Activated CD4-positive, alpha-beta T cell treated with anti-CD3 and anti-CD28 coated beads, Interleukin-2, amount 10 ng/mL, durations not matched to agents 7 days and 5 days (primary cell): Measurements from ENCODE around the gene MGMT. TPM values are rescaled to one million over a fixed set of nuclear protein-coding genes. Genes with fewer than 3 reads are reported as not detected.

ENCODE experiments used
- CTCF ChIA-PET: fragments of 350-600 bp; sonication (Branson Sonifier 250); formaldehyde crosslinking; loops from one replicate; lab custom pipeline; 2021; ENCODE audit warnings: antibody characterized with exemption; lab: Charles Lee
- POLR2A ChIA-PET: fragments of 350-600 bp; sonication (Branson Sonifier 250); formaldehyde crosslinking; loops from one replicate; lab custom pipeline; 2021; ENCODE audit warnings: antibody characterized with exemption; lab: Charles Lee
- DNase-seq: peaks from one replicate; pipeline ENCODE4 v3.0.0-alpha.2; 2020
- H3K27ac Mint-ChIP-seq: one replicate; pipeline ENCODE4 v1.8.0; 2021; ENCODE audit warnings: mild to moderate bottlenecking, moderate library complexity, mixed read lengths
- H3K27me3 Mint-ChIP-seq: one replicate; pipeline ENCODE4 v1.8.0; 2021; ENCODE audit warnings: mixed read lengths
- H3K36me3 Mint-ChIP-seq: one replicate; pipeline ENCODE4 v1.8.0; 2021; ENCODE audit warnings: low read depth, mixed read lengths
- H3K4me1 Mint-ChIP-seq: one replicate; pipeline ENCODE4 v1.8.0; 2021; ENCODE audit warnings: mixed read lengths
- H3K4me3 Mint-ChIP-seq: one replicate; pipeline ENCODE4 v1.8.0; 2021; ENCODE audit warnings: mild to moderate bottlenecking, moderate library complexity, mixed read lengths
- H3K9me3 Mint-ChIP-seq: one replicate; pipeline ENCODE4 v1.8.0; 2021; ENCODE audit warnings: mixed read lengths
- total RNA-seq, 2 experiments: library from RNA; stranded (reverse); gene quantifications; one replicate each; pipeline ENCODE4 v1.2.3, GENCODE V29; 2021

MGMT gene
- total RNA-seq, 2 experiments from 2014 or later, result 17.6 to 19.3 TPM

DNA sequence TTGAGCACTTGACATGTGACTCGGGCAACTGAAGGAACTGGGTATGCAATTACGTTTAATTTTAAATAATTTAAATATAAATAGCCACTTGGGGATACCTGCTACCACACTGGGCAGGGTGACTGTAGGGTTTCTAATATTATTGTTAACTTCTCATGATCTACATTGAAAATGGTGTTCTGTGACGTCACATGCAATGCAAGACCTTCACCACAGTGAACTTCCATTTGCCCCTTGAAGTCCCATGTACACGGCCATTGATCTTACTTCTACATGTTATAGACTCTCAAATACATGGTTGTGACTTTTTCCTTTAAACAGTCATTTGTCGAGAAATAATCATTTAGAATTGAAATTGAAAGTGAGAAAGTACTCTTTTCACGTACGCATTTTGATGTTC, 154.0 kb downstream of the MGMT start:
- no peak overlapping the region for H3K27ac Mint-ChIP-seq
- POLR2A ChIA-PET, result no interaction called here
- DNase-seq, result no peak
- H3K36me3 Mint-ChIP-seq, result no peaks in the 10 kb centered on the region
- no peaks in the 10 kb centered on the region for H3K4me1 Mint-ChIP-seq
- CTCF ChIA-PET, result no interaction called here
- H3K9me3 Mint-ChIP-seq, result peaks cover 19% of the 10 kb centered on the region
- no peak overlapping the region for H3K4me3 Mint-ChIP-seq
- H3K27me3 Mint-ChIP-seq, result no peaks in the 10 kb centered on the region

DNA sequence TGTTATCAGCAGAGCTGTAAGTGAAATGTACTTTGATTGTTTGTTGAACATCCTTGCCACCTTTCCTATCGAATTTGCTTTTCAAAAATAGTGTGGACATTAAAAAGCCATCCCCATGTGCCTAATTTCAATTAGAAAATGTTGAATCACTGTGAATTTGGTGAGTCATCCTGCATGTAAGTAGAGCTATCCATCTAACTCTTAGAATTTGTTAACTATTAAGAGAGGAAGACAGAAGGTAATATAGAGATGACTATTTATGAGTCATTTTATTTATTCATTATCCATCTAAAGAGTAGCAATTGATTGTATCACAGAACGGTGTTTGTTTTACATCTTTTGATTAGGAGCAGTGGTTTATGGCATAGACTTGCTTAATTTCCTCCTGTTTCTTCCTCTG, 154.7 kb downstream of the MGMT start:
- POLR2A ChIA-PET, result no interaction called here
- Mint-ChIP-seq H3K36me3 (no peaks in the 10 kb centered on the region), H3K4me3 (no peak overlapping the region), H3K27me3 (no peaks in the 10 kb centered on the region), H3K27ac (no peak overlapping the region), H3K9me3 (peaks cover 19% of the 10 kb centered on the region), H3K4me1 (no peaks in the 10 kb centered on the region)
- CTCF ChIA-PET, result no interaction called here
- no peak for DNase-seq

DNA sequence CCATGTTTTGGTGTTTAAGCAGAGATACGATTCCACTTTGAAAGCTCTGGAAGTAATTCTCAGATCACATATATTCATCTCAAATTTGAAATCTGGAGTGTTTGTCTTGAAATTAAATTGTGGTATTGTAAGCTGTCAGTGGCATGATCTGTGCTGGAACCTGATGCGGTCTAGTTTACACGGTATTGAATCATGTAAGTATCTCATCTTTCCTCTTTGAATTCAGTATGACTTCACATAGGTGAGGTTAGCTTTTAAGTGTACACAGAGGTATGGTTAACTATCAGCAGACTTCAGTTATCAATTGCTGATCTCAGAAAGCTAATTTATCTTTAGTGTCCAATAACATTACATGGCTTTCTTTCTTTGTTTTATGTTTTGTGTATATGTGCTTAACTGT, 155.2 kb downstream of the MGMT start:
- Mint-ChIP-seq H3K9me3 (peaks cover 19% of the 10 kb centered on the region), H3K4me1 (peaks cover under 1% of the 10 kb centered on the region), H3K36me3 (no peaks in the 10 kb centered on the region), H3K27me3 (no peaks in the 10 kb centered on the region), H3K4me3 (no peak overlapping the region), H3K27ac (no peak overlapping the region)
- DNase-seq, result no peak
- POLR2A ChIA-PET, result no interaction called here
- CTCF ChIA-PET, result no interaction called here

GRCh38 chr10:129622736-129623135, 155.7 kb downstream of the MGMT start:
- CTCF ChIA-PET, result no interaction called here
- no peak for DNase-seq
- Mint-ChIP-seq H3K27ac (no peak overlapping the region), H3K9me3 (peaks cover 21% of the 10 kb centered on the region), H3K36me3 (no peaks in the 10 kb centered on the region), H3K4me1 (peaks cover 2% of the 10 kb centered on the region), H3K4me3 (no peak overlapping the region), H3K27me3 (no peaks in the 10 kb centered on the region)
- POLR2A ChIA-PET, result no interaction called here

DNA sequence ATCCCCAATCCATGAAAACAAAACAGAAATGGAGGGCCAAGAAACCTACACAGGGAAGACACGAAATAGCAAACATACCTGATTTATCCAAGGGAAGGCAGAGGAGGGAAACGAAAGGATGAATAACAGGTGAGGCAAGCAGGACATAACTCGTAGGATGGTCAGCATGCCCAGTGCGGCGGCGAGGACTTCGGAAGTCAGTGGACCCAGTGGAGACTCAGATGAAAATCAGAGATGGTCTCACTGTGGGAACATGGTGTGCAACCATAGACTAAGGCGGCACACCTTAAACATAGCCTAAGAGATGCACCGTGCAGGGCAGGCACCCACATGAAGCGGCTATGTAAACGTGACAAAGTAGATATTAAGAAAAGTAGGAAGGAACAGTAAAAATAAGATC, 157.5 kb downstream of the MGMT start:
- no peaks in the 10 kb centered on the region for H3K36me3 Mint-ChIP-seq
- H3K4me3 Mint-ChIP-seq, result no peak overlapping the region
- ChIA-PET POLR2A (no interaction called here), CTCF (no interaction called here)
- peaks cover 2% of the 10 kb centered on the region for H3K4me1 Mint-ChIP-seq
- H3K27me3 Mint-ChIP-seq, result no peaks in the 10 kb centered on the region
- H3K27ac Mint-ChIP-seq, result no peak overlapping the region
- peaks cover 21% of the 10 kb centered on the region for H3K9me3 Mint-ChIP-seq
- no peak for DNase-seq

DNA sequence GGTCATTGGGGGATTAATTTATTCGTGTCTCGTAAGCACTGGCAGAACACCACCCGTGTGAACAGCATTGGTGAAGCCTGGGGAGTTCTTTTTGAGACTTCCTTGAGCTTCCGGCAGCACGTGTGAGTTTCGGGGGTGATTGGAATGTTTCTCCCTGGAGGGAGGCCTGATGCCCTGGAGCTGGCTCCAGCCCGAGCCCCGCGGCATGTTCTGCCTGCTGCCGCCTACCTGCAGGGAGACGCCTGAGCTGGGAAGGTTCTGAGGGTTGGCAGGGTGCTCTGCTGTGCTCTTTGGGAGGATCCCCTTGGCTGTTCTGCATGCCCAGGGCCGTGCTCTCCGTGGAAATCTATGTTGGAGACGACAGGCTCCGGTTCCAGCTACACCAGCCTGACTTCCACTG, 159.3 kb downstream of the MGMT start:
- H3K27ac Mint-ChIP-seq, result no peak overlapping the region
- CTCF ChIA-PET, result no interaction called here
- DNase-seq, result no peak
- H3K9me3 Mint-ChIP-seq, result peaks cover 30% of the 10 kb centered on the region
- no peak overlapping the region for H3K4me3 Mint-ChIP-seq
- no peaks in the 10 kb centered on the region for H3K36me3 Mint-ChIP-seq
- no peaks in the 10 kb centered on the region for H3K27me3 Mint-ChIP-seq
- peaks cover 2% of the 10 kb centered on the region for H3K4me1 Mint-ChIP-seq
- POLR2A ChIA-PET, result no interaction called here

DNA sequence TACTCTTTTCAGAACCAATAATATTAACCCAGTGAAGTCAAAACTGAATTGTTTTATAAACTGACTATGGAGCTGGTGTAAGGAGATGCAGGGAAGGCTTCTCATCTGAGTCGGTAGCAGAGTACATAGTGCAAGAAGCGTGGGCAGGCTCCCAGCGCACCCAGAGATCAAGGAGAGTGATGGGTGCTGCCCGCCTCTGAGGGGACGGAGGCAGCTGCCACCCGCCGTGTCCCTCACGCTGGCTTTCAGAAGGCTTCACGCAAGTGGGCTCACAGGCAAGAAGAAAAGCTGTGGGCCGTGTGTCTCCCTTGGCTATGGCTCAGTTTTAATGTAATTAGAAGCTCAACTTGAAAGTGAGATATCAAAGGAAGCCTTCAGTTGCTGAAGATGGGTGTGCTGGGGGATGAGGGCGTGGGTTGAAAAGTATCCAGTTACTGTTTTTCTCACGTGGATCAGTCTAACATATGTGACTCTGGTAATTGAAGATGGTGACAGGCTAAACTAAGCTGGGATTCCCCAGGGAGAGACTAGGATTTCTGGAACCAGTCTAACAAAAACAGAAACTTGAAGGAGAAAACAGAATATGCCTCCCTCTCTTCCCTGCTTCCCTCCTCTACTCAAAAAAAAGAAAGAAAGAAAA, 159.9 kb downstream of the MGMT start:
- no peaks in the 10 kb centered on the region for H3K27me3 Mint-ChIP-seq
- ChIA-PET POLR2A (no interaction called here), CTCF (no interaction called here)
- DNase-seq, result no peak
- H3K4me1 Mint-ChIP-seq, result peaks cover 2% of the 10 kb centered on the region
- H3K36me3 Mint-ChIP-seq, result no peaks in the 10 kb centered on the region
- H3K9me3 Mint-ChIP-seq, result peaks cover 30% of the 10 kb centered on the region
- H3K27ac Mint-ChIP-seq, result no peak overlapping the region
- no peak overlapping the region for H3K4me3 Mint-ChIP-seq

DNA sequence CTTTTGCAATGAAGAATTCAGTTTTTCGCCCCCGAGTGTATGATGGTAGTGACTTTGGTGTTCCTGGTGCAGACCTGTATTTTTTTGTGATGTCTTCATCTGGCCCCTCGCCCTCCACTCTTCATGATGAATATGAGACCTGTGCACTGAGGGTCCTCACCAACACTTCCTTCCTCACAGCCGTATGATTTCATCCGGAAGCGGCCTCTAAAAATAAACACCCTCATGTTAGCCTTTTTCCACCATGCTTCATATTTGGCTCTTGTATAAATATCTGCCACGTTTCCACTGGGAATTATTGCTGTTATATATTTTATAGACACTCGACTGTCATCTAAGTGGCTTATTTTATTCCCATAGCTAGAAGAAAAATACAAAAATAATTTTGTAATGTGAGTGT, 160.4 kb downstream of the MGMT start:
- Mint-ChIP-seq H3K27ac (no peak overlapping the region), H3K36me3 (no peaks in the 10 kb centered on the region), H3K27me3 (no peaks in the 10 kb centered on the region), H3K4me3 (no peak overlapping the region), H3K4me1 (peaks cover 2% of the 10 kb centered on the region), H3K9me3 (peaks cover 31% of the 10 kb centered on the region)
- no peak for DNase-seq
- ChIA-PET CTCF (no interaction called here), POLR2A (no interaction called here)

DNA sequence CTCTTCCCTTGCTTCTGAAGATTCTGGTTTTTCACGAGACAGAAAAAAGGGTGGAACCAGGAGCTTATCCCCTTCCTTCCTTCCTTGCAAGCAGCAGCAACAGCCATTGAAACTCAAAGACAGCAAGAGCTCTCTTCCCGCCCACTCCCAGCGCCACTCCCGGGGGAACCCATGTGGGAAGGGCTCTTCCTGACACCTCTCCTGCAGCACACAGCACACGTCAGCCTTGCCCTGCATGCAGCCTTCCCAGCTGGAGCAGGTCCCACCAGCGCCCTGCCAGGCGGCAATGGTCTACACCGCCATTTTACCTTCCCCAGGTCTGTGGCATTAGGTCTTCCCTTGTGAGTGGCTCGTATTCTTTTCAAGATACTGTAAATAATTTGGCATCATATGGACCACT, 161.8 kb downstream of the MGMT start:
- Mint-ChIP-seq H3K4me3 (no peak overlapping the region), H3K27ac (no peak overlapping the region), H3K9me3 (peaks cover 30% of the 10 kb centered on the region), H3K27me3 (no peaks in the 10 kb centered on the region), H3K36me3 (no peaks in the 10 kb centered on the region), H3K4me1 (peaks cover 2% of the 10 kb centered on the region)
- no peak for DNase-seq
- ChIA-PET POLR2A (no interaction called here), CTCF (no interaction called here)

DNA sequence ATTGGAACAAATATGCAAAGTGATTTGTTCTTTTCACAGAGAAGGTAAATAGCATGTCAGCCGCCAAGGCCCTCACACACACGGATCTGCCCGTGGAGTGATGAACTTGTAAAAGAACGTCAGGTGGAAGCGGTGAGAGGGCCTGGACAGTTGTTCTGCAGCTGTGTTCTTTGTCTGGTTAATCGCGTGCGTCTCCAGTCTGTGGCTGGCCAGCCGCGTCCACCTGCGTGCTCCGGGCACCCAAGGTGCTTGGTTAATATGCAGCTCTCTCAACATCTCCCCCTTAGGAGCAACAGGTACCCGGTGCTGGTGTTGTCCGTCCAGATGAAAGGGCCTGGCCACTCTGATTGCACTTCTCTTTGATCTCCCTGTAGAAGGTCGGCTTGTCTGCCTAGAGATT, 162.9 kb downstream of the MGMT start:
- H3K9me3 Mint-ChIP-seq, result peaks cover 30% of the 10 kb centered on the region
- H3K36me3 Mint-ChIP-seq, result peaks cover 4% of the 10 kb centered on the region
- DNase-seq, result no peak
- H3K27ac Mint-ChIP-seq, result no peak overlapping the region
- peaks cover 2% of the 10 kb centered on the region for H3K4me1 Mint-ChIP-seq
- no peaks in the 10 kb centered on the region for H3K27me3 Mint-ChIP-seq
- POLR2A ChIA-PET, result no interaction called here
- no peak overlapping the region for H3K4me3 Mint-ChIP-seq
- CTCF ChIA-PET, result no interaction called here

- no peaks in the 10 kb centered on the region for H3K27me3 Mint-ChIP-seq
Observed at GRCh38 chr10:129631006-129631405, 164.0 kb downstream of the MGMT start.

GRCh38 chr10:129631870-129632623, 165.0 kb downstream of the MGMT start:
- H3K36me3 Mint-ChIP-seq, result peaks cover 4% of the 10 kb centered on the region
- no peak for DNase-seq
- ChIA-PET POLR2A (no interaction called here), CTCF (no interaction called here)
- H3K27ac Mint-ChIP-seq, result no peak overlapping the region
- no peak overlapping the region for H3K4me3 Mint-ChIP-seq
- peaks cover 2% of the 10 kb centered on the region for H3K4me1 Mint-ChIP-seq
- H3K27me3 Mint-ChIP-seq, result no peaks in the 10 kb centered on the region
- H3K9me3 Mint-ChIP-seq, result peaks cover 30% of the 10 kb centered on the region

More at GRCh38 chr10:129631006-129631405, 164.0 kb downstream of the MGMT start:
- no peak overlapping the region for H3K27ac Mint-ChIP-seq
- no peak for DNase-seq
- ChIA-PET POLR2A (no interaction called here), CTCF (no interaction called here)
- peaks cover 2% of the 10 kb centered on the region for H3K4me1 Mint-ChIP-seq
- H3K9me3 Mint-ChIP-seq, result peaks cover 30% of the 10 kb centered on the region
- peaks cover 4% of the 10 kb centered on the region for H3K36me3 Mint-ChIP-seq
- no peak overlapping the region for H3K4me3 Mint-ChIP-seq

DNA sequence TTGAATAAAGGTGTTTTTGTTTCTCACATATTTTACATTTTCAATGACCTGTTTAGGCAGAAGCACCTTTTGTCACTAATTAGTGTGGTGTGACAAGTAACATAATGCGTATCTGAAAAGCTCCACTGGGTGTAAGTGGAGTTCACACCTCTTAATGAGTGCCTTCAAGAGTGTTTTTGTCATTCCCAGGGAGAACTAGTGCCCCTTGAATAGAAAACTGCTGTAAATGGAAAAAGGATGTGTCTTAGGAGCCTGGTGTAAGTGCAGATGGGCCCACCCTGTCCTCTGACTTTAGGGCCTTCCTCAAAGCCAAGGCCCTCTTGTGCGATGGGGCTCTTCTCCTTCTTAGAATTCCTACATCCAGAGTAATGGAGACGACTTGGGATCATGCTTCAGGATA, 170.0 kb downstream of the MGMT start:
- H3K27ac Mint-ChIP-seq, result no peak overlapping the region
- no peak overlapping the region for H3K4me3 Mint-ChIP-seq
- H3K36me3 Mint-ChIP-seq, result peaks cover 4% of the 10 kb centered on the region
- no peaks in the 10 kb centered on the region for H3K27me3 Mint-ChIP-seq
- CTCF ChIA-PET, result no interaction called here
- no peaks in the 10 kb centered on the region for H3K4me1 Mint-ChIP-seq
- no peak for DNase-seq
- peaks cover 11% of the 10 kb centered on the region for H3K9me3 Mint-ChIP-seq
- POLR2A ChIA-PET, result no interaction called here

DNA sequence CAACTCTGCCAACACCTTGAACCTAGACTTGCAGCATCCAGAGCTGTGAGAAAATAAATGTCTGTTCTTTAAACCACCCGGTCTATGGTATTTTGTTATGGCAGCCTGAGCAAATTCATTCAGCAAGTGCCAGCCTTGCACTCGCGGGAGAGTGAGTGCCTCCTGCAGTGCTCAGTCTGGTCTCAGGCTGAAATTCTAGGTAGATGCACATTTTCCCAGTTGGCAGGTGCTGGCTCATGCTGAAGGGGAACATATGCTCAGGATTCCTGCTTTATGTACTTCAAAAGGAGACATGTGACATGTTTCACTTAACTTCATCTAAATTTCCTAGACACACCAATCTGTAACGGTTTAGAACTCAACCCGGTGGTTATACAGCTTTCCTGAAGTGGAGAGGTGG, 170.8 kb downstream of the MGMT start:
- Mint-ChIP-seq H3K9me3 (peaks cover 8% of the 10 kb centered on the region), H3K36me3 (peaks cover 4% of the 10 kb centered on the region), H3K4me1 (no peaks in the 10 kb centered on the region), H3K27ac (no peak overlapping the region), H3K4me3 (no peak overlapping the region), H3K27me3 (no peaks in the 10 kb centered on the region)
- ChIA-PET POLR2A (no interaction called here), CTCF (no interaction called here)
- no peak for DNase-seq
